Stimulated activated CD4-positive, alpha-beta T cell treated with anti-CD3 and anti-CD28 coated beads, Interleukin-2, amount 100 ng/mL, for 4 hours (primary cell): Measurements from ENCODE around the gene THADA.
"Not testable (repeated sequence)": the region's sequence is repeated elsewhere in the genome, so short reads cannot be mapped to it uniquely, and the experiment has no call there.

Source experiments
- DNase-seq: peaks from one replicate; pipeline ENCODE4 v3.0.0-alpha.2; 2020; ENCODE audit warnings: low read depth

Gene THADA

GRCh38 chr2:43302182-43302960 lies 293.5 kb downstream of the THADA start:
- no peak for DNase-seq

- no peak for DNase-seq
Observed at GRCh38 chr2:43300781-43301583, 294.9 kb downstream of the THADA start.

GRCh38 chr2:43300222-43300621 lies 295.6 kb downstream of the THADA start:
- DNase-seq: no peak

- no peak for DNase-seq
Observed at GRCh38 chr2:43298500-43298899, 297.3 kb downstream of the THADA start.

GRCh38 chr2:43297740-43298139 lies 298.1 kb downstream of the THADA start:
- not testable (repeated sequence) for DNase-seq

- DNase-seq: no peak
Observed at GRCh38 chr2:43294973-43295603, 300.8 kb downstream of the THADA start.

- peak; percentile 37 for DNase-seq
Observed at GRCh38 chr2:43293744-43294695, 301.8 kb downstream of the THADA start.

- DNase-seq: no peak
Observed at GRCh38 chr2:43292851-43293743, 302.7 kb downstream of the THADA start.

- no peak for DNase-seq
Observed at GRCh38 chr2:43292297-43292696, 303.5 kb downstream of the THADA start.

GRCh38 chr2:43289331-43289730 lies 306.5 kb downstream of the THADA start:
- no peak for DNase-seq

GRCh38 chr2:43288417-43289305 lies 307.2 kb downstream of the THADA start:
- DNase-seq: no peak

- DNase-seq: no peak
Observed at GRCh38 chr2:43285987-43286386, 309.9 kb downstream of the THADA start.

GRCh38 chr2:43284967-43285366 lies 310.9 kb downstream of the THADA start:
- no peak for DNase-seq

GRCh38 chr2:43284347-43284746 lies 311.5 kb downstream of the THADA start:
- not testable (repeated sequence) for DNase-seq

GRCh38 chr2:43280994-43281393 lies 314.8 kb downstream of the THADA start:
- DNase-seq: no peak

GRCh38 chr2:43279317-43279840 lies 316.5 kb downstream of the THADA start:
- no peak for DNase-seq

GRCh38 chr2:43278564-43279220 lies 317.1 kb downstream of the THADA start:
- no peak for DNase-seq

- no peak for DNase-seq
Observed at GRCh38 chr2:43276962-43277391, 318.9 kb downstream of the THADA start.
